ENCODE data around the gene SIRT5.
A peak's percentile ranks its signal among the peaks of the same experiment; 100 is the strongest.

Gene SIRT5

DNA sequence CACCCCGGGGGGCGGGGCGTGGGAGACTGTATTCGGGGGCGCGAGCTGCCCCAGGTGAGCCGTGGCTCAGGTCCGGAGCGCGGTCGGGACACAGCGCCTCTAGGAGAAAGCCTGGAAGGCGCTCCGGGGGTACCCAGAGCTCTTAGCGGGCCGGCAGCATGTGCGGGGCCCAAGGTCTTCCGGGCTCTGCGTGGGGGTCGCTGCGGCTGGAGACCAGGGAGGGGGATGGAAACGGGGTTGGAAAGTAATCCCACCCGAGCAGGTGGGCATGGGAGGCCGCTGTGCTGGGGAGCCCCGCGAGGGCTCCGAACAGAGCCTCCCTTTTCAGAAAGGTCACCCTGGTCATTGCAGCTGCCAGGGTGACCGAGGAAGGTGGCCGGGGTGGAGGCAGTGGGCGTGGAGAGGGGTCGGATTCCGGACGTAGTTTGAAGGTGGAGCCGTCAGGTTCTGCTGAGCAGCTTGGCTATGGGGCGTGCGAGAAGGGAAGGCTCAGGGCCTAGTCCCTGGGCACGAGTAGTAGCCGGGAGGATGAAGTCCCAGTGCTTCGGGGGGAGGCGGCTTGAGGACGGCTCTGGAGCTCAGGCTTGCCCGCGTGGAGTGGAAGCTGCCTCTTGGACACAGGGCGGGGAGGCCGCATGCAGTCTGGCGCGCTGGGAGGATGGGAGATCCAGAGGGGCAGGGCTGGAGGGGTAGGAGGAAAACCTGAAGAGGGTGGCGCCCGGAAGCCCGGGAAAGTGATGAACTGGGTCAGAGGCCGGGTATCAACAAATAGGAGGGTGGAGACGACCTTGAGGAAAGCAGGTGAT is at the start of gene SIRT5:
Gene SIRT5 (plus strand): TSS at position 31 of the 806 bp plus-strand sequence. CDS start 9,510 bp downstream, outside the sequence.
- H3K36me3 ChIP-seq (replicated peaks) = no peaks in the 10 kb centered on the region
- H3K27me3 ChIP-seq (replicated peaks) = no peaks in the 10 kb centered on the region
- in situ Hi-C loops (cut with HindIII; ENCODE audit: low pct_ligation_motif_present, low sequenced_read_pairs) = no loop called here
- H3K4me3 ChIP-seq (ENCODE audit: low read depth, low read length) = peak within 1 kb of the TSS; percentile 78
- TF ChIP-seq CTCF (IDR thresholded peaks at IDR 0.05; ENCODE audit: low read depth, low read length, missing control alignments) = no peak
- peak within 1 kb of the TSS; percentile 73 for H3K27ac ChIP-seq
- DNase-seq = peak; percentile 80

GRCh38 chr6:13524801-13525508 is 49.4 kb upstream of the SIRT5 start:
- no peak overlapping the region for H3K27ac ChIP-seq
- no peak for TF ChIP-seq CTCF (IDR thresholded peaks at IDR 0.05; ENCODE audit: low read depth, low read length, missing control alignments)
- H3K4me3 ChIP-seq (ENCODE audit: low read depth, low read length) = no peak overlapping the region
- no peaks in the 10 kb centered on the region for H3K36me3 ChIP-seq (replicated peaks)
- DNase-seq = no peak
- in situ Hi-C loops (cut with HindIII; ENCODE audit: low pct_ligation_motif_present, low sequenced_read_pairs) = no loop called here
- H3K27me3 ChIP-seq (replicated peaks) = no peaks in the 10 kb centered on the region

DNA sequence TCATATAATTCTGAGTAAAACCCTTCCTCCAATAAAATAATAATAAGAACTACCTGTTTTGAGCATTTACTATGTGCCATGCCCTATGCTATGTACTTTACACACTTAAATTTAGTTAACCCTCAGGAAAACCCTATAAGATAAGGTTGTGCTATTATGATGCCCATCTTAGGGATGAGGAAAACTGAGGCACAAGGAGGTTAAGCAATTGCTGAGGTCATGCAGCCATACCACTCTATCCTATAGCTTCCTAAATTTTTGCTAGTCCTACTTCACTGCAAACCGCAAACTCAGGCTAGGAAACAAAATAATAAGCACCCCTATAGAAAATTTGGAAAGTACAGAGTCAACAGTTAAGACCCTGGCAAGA is 48.1 kb upstream of the SIRT5 start:
- DNase-seq = no peak
- no peak overlapping the region for H3K27ac ChIP-seq

GRCh38 chr6:13526727-13527670 is 47.4 kb upstream of the SIRT5 start:
- Histone ChIP-seq H3K27me3 (replicated peaks) (no peaks in the 10 kb centered on the region), H3K36me3 (replicated peaks) (no peaks in the 10 kb centered on the region), H3K27ac (no peak overlapping the region), H3K4me3 (ENCODE audit: low read depth, low read length) (no peak overlapping the region)
- in situ Hi-C loops (cut with HindIII; ENCODE audit: low pct_ligation_motif_present, low sequenced_read_pairs) = no loop called here
- no peak for TF ChIP-seq CTCF (IDR thresholded peaks at IDR 0.05; ENCODE audit: low read depth, low read length, missing control alignments)
- no peak for DNase-seq

More for the DNA sequence above, 48.1 kb upstream of the SIRT5 start:
- H3K27me3 ChIP-seq (replicated peaks) = no peaks in the 10 kb centered on the region
- H3K4me3 ChIP-seq (ENCODE audit: low read depth, low read length) = no peak overlapping the region
- in situ Hi-C loops (cut with HindIII; ENCODE audit: low pct_ligation_motif_present, low sequenced_read_pairs) = no loop called here
- H3K36me3 ChIP-seq (replicated peaks) = no peaks in the 10 kb centered on the region
- no peak for TF ChIP-seq CTCF (IDR thresholded peaks at IDR 0.05; ENCODE audit: low read depth, low read length, missing control alignments)

GRCh38 chr6:13527671-13528056 is 46.7 kb upstream of the SIRT5 start:
- DNase-seq = no peak
- H3K27ac ChIP-seq = no peak overlapping the region
- no peaks in the 10 kb centered on the region for H3K27me3 ChIP-seq (replicated peaks)
- H3K36me3 ChIP-seq (replicated peaks) = no peaks in the 10 kb centered on the region
- no peak overlapping the region for H3K4me3 ChIP-seq (ENCODE audit: low read depth, low read length)
- no peak for TF ChIP-seq CTCF (IDR thresholded peaks at IDR 0.05; ENCODE audit: low read depth, low read length, missing control alignments)
- in situ Hi-C loops (cut with HindIII; ENCODE audit: low pct_ligation_motif_present, low sequenced_read_pairs) = no loop called here

Data from brain microvascular endothelial cell (primary cell).